IPS-18a (cell line): ENCODE data around the gene RFLNA.

Experiments used
- H3K27ac ChIP-seq: one replicate; pipeline ENCODE4 v1.5.1; 2013; ENCODE audit warnings: low read length
- H3K27me3 ChIP-seq: one replicate; pipeline ENCODE4 v1.6.1; 2013; ENCODE audit warnings: mild to moderate bottlenecking, low read length; ENCODE audit not compliant: control insufficient read depth, insufficient read depth
- H3K36me3 ChIP-seq: one replicate; pipeline ENCODE4 v1.6.1; 2013; ENCODE audit warnings: low read depth, low read length; ENCODE audit not compliant: control insufficient read depth
- H3K4me1 ChIP-seq: one replicate; pipeline ENCODE4 v1.6.1; 2013; ENCODE audit warnings: low read depth, low read length; ENCODE audit not compliant: control insufficient read depth
- H3K4me3 ChIP-seq: one replicate; pipeline ENCODE4 v1.5.1; 2013; ENCODE audit warnings: low read length
- H3K9ac ChIP-seq: one replicate; pipeline ENCODE4 v1.6.1; 2013; ENCODE audit warnings: mild to moderate bottlenecking, low read length, moderate library complexity
- H3K9me3 ChIP-seq: one replicate; pipeline ENCODE4 v1.6.1; 2013; ENCODE audit warnings: low read depth, low read length; ENCODE audit not compliant: control insufficient read depth

Gene RFLNA

DNA sequence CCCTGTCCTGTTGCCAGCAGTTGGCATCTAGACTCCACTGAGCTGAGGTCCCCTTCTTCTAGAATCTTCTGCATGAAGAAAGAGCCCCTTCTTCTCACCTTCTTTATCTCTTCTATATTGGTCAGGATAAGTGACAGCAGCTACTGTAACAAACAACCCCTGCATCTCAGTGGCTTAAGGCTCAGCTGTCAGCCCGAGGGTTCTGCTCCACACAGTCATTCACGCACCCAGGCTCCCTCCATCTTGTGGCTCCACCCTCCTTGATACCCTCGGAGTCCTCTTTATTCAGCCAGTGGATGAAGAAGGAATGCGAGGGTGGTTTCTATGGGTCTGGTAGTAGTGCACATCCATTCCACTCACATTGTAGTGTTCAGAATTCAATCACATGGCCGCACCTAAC is 10.5 kb upstream of the RFLNA start:
- Histone ChIP-seq H3K9ac (no peak overlapping the region), H3K36me3 (no peaks in the 10 kb centered on the region), H3K27me3 (no peaks in the 10 kb centered on the region), H3K4me1 (no peaks in the 10 kb centered on the region), H3K27ac (no peak overlapping the region), H3K4me3 (no peak overlapping the region), H3K9me3 (no peaks in the 10 kb centered on the region)

GRCh38 chr12:124286414-124286813 is 8.5 kb upstream of the RFLNA start:
- H3K27me3 ChIP-seq = no peaks in the 10 kb centered on the region
- H3K4me1 ChIP-seq = no peaks in the 10 kb centered on the region

GRCh38 chr12:124286971-124287370 is 7.9 kb upstream of the RFLNA start:
- no peaks in the 10 kb centered on the region for H3K27me3 ChIP-seq

More at GRCh38 chr12:124286414-124286813, 8.5 kb upstream of the RFLNA start:
- Histone ChIP-seq H3K27ac (no peak overlapping the region), H3K4me3 (no peak overlapping the region), H3K9ac (no peak overlapping the region), H3K36me3 (no peaks in the 10 kb centered on the region), H3K9me3 (no peaks in the 10 kb centered on the region)

GRCh38 chr12:124289634-124290600 is 5.0 kb upstream of the RFLNA start:
- Histone ChIP-seq H3K27me3 (peaks cover 12% of the 10 kb centered on the region), H3K27ac (no peak overlapping the region), H3K36me3 (no peaks in the 10 kb centered on the region), H3K4me1 (peaks cover 10% of the 10 kb centered on the region), H3K9ac (no peak overlapping the region), H3K4me3 (no peak overlapping the region), H3K9me3 (no peaks in the 10 kb centered on the region)

More at GRCh38 chr12:124286971-124287370, 7.9 kb upstream of the RFLNA start:
- no peaks in the 10 kb centered on the region for H3K36me3 ChIP-seq
- no peak overlapping the region for H3K27ac ChIP-seq
- H3K4me3 ChIP-seq = no peak overlapping the region
- H3K9me3 ChIP-seq = no peaks in the 10 kb centered on the region
- no peak overlapping the region for H3K9ac ChIP-seq
- H3K4me1 ChIP-seq = no peaks in the 10 kb centered on the region

GRCh38 chr12:124292385-124292784 is 2.5 kb upstream of the RFLNA start:
- no peak overlapping the region for H3K9ac ChIP-seq
- H3K4me1 ChIP-seq = peaks cover 17% of the 10 kb centered on the region
- no peak overlapping the region for H3K27ac ChIP-seq
- no peaks in the 10 kb centered on the region for H3K9me3 ChIP-seq
- H3K4me3 ChIP-seq = no peak overlapping the region
- H3K27me3 ChIP-seq = peaks cover 32% of the 10 kb centered on the region
- H3K36me3 ChIP-seq = no peaks in the 10 kb centered on the region

- H3K4me1 ChIP-seq = peaks cover 17% of the 10 kb centered on the region
- H3K4me3 ChIP-seq = no peak overlapping the region
- no peak overlapping the region for H3K9ac ChIP-seq
- no peaks in the 10 kb centered on the region for H3K9me3 ChIP-seq
- H3K27me3 ChIP-seq = peaks cover 32% of the 10 kb centered on the region
- no peak overlapping the region for H3K27ac ChIP-seq
- H3K36me3 ChIP-seq = no peaks in the 10 kb centered on the region
These were observed 1.4 kb upstream of the RFLNA start for GRCh38 chr12:124293286-124294003.

GRCh38 chr12:124295431-124296058 is 652 bp downstream of the RFLNA start:
- no peaks in the 10 kb centered on the region for H3K36me3 ChIP-seq
- H3K9ac ChIP-seq = no peak overlapping the region
- H3K4me1 ChIP-seq = peaks cover 17% of the 10 kb centered on the region
- peak overlapping the region; percentile 57 for H3K4me3 ChIP-seq
- H3K27ac ChIP-seq = no peak overlapping the region
- H3K9me3 ChIP-seq = no peaks in the 10 kb centered on the region
- peaks cover 32% of the 10 kb centered on the region for H3K27me3 ChIP-seq

- H3K36me3 ChIP-seq = no peaks in the 10 kb centered on the region
- H3K27me3 ChIP-seq = peaks cover 32% of the 10 kb centered on the region
- H3K9ac ChIP-seq = no peak overlapping the region
- no peak overlapping the region for H3K27ac ChIP-seq
- H3K4me1 ChIP-seq = peaks cover 17% of the 10 kb centered on the region
- no peak overlapping the region for H3K4me3 ChIP-seq
- no peaks in the 10 kb centered on the region for H3K9me3 ChIP-seq
These were observed 1.5 kb downstream of the RFLNA start for GRCh38 chr12:124296295-124296915.

DNA sequence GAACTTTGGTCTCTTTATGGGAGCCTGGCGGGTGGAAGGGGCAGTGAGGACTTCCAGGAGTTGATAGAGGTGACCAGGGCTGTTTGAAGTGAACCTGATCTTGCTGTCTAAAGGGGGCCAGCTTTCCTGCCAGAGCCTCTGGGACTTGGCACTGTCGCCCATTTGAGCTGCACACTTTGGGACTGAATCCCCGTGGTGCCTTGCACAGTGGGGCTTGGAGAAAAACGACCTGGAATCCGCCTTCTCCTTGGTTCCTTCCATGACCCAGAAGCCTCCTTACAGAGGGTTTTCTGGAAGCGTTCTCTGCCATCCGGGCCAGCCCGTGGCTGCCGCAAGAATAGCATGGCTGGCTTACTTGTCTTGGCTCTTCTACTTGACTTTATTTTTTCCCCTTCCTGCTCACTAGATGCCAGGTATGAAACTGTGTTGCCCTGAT is 2.0 kb downstream of the RFLNA start:
- no peaks in the 10 kb centered on the region for H3K36me3 ChIP-seq
- H3K9ac ChIP-seq = no peak overlapping the region
- no peak overlapping the region for H3K4me3 ChIP-seq

DNA sequence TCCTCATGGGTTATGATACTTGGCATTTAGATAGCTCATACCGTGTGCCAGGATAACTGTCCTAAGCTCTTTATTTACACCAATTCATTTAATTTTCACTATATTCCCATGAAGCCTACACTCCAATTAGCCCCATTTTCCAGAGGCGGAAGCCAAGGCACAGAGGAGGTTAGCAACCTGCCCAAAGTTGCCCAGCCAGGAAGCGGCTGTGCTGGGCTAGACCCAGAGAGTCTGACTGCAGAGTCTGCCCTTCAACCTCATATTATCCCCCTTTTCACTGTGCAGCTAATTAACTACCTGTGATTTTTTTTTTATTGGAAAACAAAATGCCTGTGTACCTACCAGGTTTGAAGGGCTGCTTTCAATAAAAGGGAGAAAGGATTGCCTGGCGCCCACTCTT is 2.5 kb downstream of the RFLNA start:
- no peaks in the 10 kb centered on the region for H3K9me3 ChIP-seq
- H3K36me3 ChIP-seq = no peaks in the 10 kb centered on the region
- H3K27ac ChIP-seq = no peak overlapping the region
- H3K9ac ChIP-seq = no peak overlapping the region
- no peak overlapping the region for H3K4me3 ChIP-seq
- H3K4me1 ChIP-seq = peaks cover 17% of the 10 kb centered on the region
- peaks cover 32% of the 10 kb centered on the region for H3K27me3 ChIP-seq

More for the DNA sequence above, 2.0 kb downstream of the RFLNA start:
- peaks cover 32% of the 10 kb centered on the region for H3K27me3 ChIP-seq
- no peak overlapping the region for H3K27ac ChIP-seq
- no peaks in the 10 kb centered on the region for H3K9me3 ChIP-seq
- H3K4me1 ChIP-seq = peaks cover 17% of the 10 kb centered on the region

GRCh38 chr12:124297856-124298255 is 3.0 kb downstream of the RFLNA start:
- H3K9ac ChIP-seq = no peak overlapping the region
- peaks cover 17% of the 10 kb centered on the region for H3K4me1 ChIP-seq
- H3K27ac ChIP-seq = no peak overlapping the region
- H3K9me3 ChIP-seq = no peaks in the 10 kb centered on the region
- H3K36me3 ChIP-seq = no peaks in the 10 kb centered on the region
- H3K27me3 ChIP-seq = peaks cover 32% of the 10 kb centered on the region
- H3K4me3 ChIP-seq = no peak overlapping the region
